Breast epithelium (tissue), 4 donors: Measurements from ENCODE around the gene NR3C1. TPM values are rescaled to one million over a fixed set of nuclear protein-coding genes. Genes with fewer than 3 reads are reported as not detected.
A peak's percentile ranks its signal among the peaks of the same experiment; 100 is the strongest.

ENCODE experiments used
- DNase-seq, 2 donors: peaks; one replicate each; pipeline ENCODE4 v3.0.0-alpha.2; 2019; ENCODE audit warnings: low spot score in 2 of 2
- H3K27ac ChIP-seq, 2 donors: fragments of 200-600 bp; sonication (generic) in 1 of 2; one replicate each; pipeline ENCODE4 v1.5.1; 2016 to 2019; ENCODE audit warnings: mild to moderate bottlenecking in 1 of 2
- H3K27me3 ChIP-seq, 2 donors: fragments of 200-600 bp; sonication (generic) in 1 of 2; one replicate each; pipeline versions ENCODE4 v1.5.1 to v1.6.0; 2017 to 2019; ENCODE audit warnings: control low read depth in 1 of 2, mild to moderate bottlenecking in 1 of 2
- H3K36me3 ChIP-seq: fragments of 200-600 bp; one replicate; pipeline ENCODE4 v1.5.1; 2019
- H3K4me1 ChIP-seq, 2 donors: fragments of 200-600 bp; sonication (generic); one replicate each; pipeline ENCODE4 v1.5.1; 2016 to 2019; ENCODE audit warnings: control low read depth in 1 of 2
- H3K4me3 ChIP-seq, 3 donors: fragments of 200-600 bp; sonication (generic); 1 replicate in 2 of 3; 2 replicates in 1 of 3; pipeline ENCODE4 v1.5.1; 2016 to 2019; ENCODE audit warnings: mild to moderate bottlenecking in 3 of 3, moderate library complexity in 2 of 3
- H3K9me3 ChIP-seq, 2 donors: fragments of 200-600 bp; sonication (generic) in 1 of 2; one replicate each; pipeline ENCODE4 v1.5.1; 2016 to 2019; ENCODE audit warnings: control low read depth in 1 of 2
- CTCF ChIP-seq, 3 donors: fragments of 450-650 bp; IDR thresholded peaks; one replicate each; pipeline ENCODE4 v1.5.1; 2016 to 2017; ENCODE audit warnings: antibody characterized with exemption in 3 of 3, mild to moderate bottlenecking in 3 of 3, moderate library complexity in 3 of 3
- POLR2A ChIP-seq: fragments of 450-650 bp; IDR thresholded peaks from one replicate; pipeline ENCODE4 v1.6.1; 2016; ENCODE audit warnings: antibody characterized with exemption, mild to moderate bottlenecking, moderate library complexity
- POLR2AphosphoS5 ChIP-seq, 3 donors: sonication (generic); formaldehyde crosslinking; IDR thresholded peaks; one replicate each; pipeline ENCODE4 v1.6.1; 2017; ENCODE audit warnings: antibody characterized with exemption in 3 of 3
- intact Hi-C: fragments of 100-400 bp; cut with DNase I; formaldehyde crosslinking; loops from one replicate; pipeline ENCODE4 v1.15.1; 2023; ENCODE audit warnings: low total_unique reads
- total RNA-seq, 3 donors: library from RNA; depleted of rRNA; stranded (reverse); fragments of >200 nt; gene quantifications; one replicate each; pipeline ENCODE4 v1.1.0, GENCODE V29; 2016

NR3C1 gene
- total RNA-seq, 3 donors from 2014 or later, result 51.1 to 122 (median 69.7) TPM

GRCh38 chr5:143318270-143318669 lies 85.2 kb downstream of the NR3C1 start:
- intact Hi-C loops, result no loop called here
- peaks cover 0 to 8% of the 10 kb centered on the region in 2 donors for H3K4me1 ChIP-seq
- TF ChIP-seq CTCF (IDR thresholded peaks at IDR 0.05) (no peak), POLR2AphosphoS5 (IDR thresholded peaks at IDR 0.05) (no peak), POLR2A (no peak)

GRCh38 chr5:143316844-143317631 lies 86.4 kb downstream of the NR3C1 start:
- Histone ChIP-seq H3K27me3 (no peaks in the 10 kb centered on the region), H3K36me3 (no peaks in the 10 kb centered on the region), H3K4me1 (peaks cover 0 to 8% of the 10 kb centered on the region in 2 donors), H3K9me3 (no peaks in the 10 kb centered on the region), H3K4me3 (no peak overlapping the region), H3K27ac (no peak overlapping the region)
- no peak for DNase-seq
- intact Hi-C loops, result no loop called here
- no peak for TF ChIP-seq POLR2AphosphoS5 (IDR thresholded peaks at IDR 0.05)
- TF ChIP-seq POLR2A, result no peak
- TF ChIP-seq CTCF (IDR thresholded peaks at IDR 0.05), result no peak

More at GRCh38 chr5:143318270-143318669, 85.2 kb downstream of the NR3C1 start:
- Histone ChIP-seq H3K27ac (no peak overlapping the region), H3K9me3 (no peaks in the 10 kb centered on the region), H3K27me3 (no peaks in the 10 kb centered on the region), H3K36me3 (no peaks in the 10 kb centered on the region), H3K4me3 (no peak overlapping the region)
- no peak for DNase-seq

- Histone ChIP-seq H3K36me3 (no peaks in the 10 kb centered on the region), H3K27ac (peak overlapping the region in 1 of 2 donors; percentile 21), H3K9me3 (no peaks in the 10 kb centered on the region), H3K4me1 (peaks cover 0 to 8% of the 10 kb centered on the region in 2 donors), H3K27me3 (no peaks in the 10 kb centered on the region), H3K4me3 (no peak overlapping the region)
- intact Hi-C loops, result no loop called here
- no peak for TF ChIP-seq CTCF (IDR thresholded peaks at IDR 0.05)
- no peak for TF ChIP-seq POLR2AphosphoS5 (IDR thresholded peaks at IDR 0.05)
- TF ChIP-seq POLR2A, result no peak
- no peak for DNase-seq
Observed at GRCh38 chr5:143316337-143316736, 87.1 kb downstream of the NR3C1 start.

- intact Hi-C loops, result no loop called here
- peaks cover 0 to 8% of the 10 kb centered on the region in 2 donors for H3K4me1 ChIP-seq
- H3K27ac ChIP-seq, result peak overlapping the region; percentile 2 to 21
- no peak for DNase-seq
- no peaks in the 10 kb centered on the region for H3K27me3 ChIP-seq
- no peaks in the 10 kb centered on the region for H3K9me3 ChIP-seq
- no peak overlapping the region for H3K4me3 ChIP-seq
- no peak for TF ChIP-seq POLR2AphosphoS5 (IDR thresholded peaks at IDR 0.05)
- TF ChIP-seq POLR2A, result no peak
- no peak for TF ChIP-seq CTCF (IDR thresholded peaks at IDR 0.05)
- H3K36me3 ChIP-seq, result no peaks in the 10 kb centered on the region
Observed at GRCh38 chr5:143315929-143316328, 87.6 kb downstream of the NR3C1 start.

GRCh38 chr5:143315214-143315613 lies 88.3 kb downstream of the NR3C1 start:
- no peak overlapping the region for H3K4me3 ChIP-seq
- TF ChIP-seq POLR2AphosphoS5 (IDR thresholded peaks at IDR 0.05), result no peak
- no peak for TF ChIP-seq CTCF (IDR thresholded peaks at IDR 0.05)
- TF ChIP-seq POLR2A, result no peak
- no peaks in the 10 kb centered on the region for H3K9me3 ChIP-seq
- no peaks in the 10 kb centered on the region for H3K27me3 ChIP-seq
- no peak overlapping the region for H3K27ac ChIP-seq
- H3K36me3 ChIP-seq, result no peaks in the 10 kb centered on the region
- intact Hi-C loops, result no loop called here
- DNase-seq, result no peak
- peaks cover 0 to 8% of the 10 kb centered on the region in 2 donors for H3K4me1 ChIP-seq
